Astrocyte of the spinal cord (primary cell): ENCODE results near the gene ACSF3.

Source experiments
- DNase-seq: peaks from one replicate; pipeline ENCODE4 v3.0.0; 2011; ENCODE audit warnings: low read depth, low spot score
- H3K4me3 ChIP-seq: 2 replicates; pipeline ENCODE4 v1.5.1; 2011; ENCODE audit warnings: low read depth, mild to moderate bottlenecking, low read length, moderate library complexity
- in situ Hi-C: cut with HindIII; loops from 2 replicates; pipeline ENCODE4 v1.10.0; 2017; ENCODE audit warnings: low sequenced_read_pairs
- TF ChIP-seq, protein P1 (sequence below): IDR thresholded peaks from 2 replicates; pipeline ENCODE4 v1.5.1; 2012; ENCODE audit warnings: low read depth, mild to moderate bottlenecking, low read length, inconsistent platforms

ACSF3 gene

DNA sequence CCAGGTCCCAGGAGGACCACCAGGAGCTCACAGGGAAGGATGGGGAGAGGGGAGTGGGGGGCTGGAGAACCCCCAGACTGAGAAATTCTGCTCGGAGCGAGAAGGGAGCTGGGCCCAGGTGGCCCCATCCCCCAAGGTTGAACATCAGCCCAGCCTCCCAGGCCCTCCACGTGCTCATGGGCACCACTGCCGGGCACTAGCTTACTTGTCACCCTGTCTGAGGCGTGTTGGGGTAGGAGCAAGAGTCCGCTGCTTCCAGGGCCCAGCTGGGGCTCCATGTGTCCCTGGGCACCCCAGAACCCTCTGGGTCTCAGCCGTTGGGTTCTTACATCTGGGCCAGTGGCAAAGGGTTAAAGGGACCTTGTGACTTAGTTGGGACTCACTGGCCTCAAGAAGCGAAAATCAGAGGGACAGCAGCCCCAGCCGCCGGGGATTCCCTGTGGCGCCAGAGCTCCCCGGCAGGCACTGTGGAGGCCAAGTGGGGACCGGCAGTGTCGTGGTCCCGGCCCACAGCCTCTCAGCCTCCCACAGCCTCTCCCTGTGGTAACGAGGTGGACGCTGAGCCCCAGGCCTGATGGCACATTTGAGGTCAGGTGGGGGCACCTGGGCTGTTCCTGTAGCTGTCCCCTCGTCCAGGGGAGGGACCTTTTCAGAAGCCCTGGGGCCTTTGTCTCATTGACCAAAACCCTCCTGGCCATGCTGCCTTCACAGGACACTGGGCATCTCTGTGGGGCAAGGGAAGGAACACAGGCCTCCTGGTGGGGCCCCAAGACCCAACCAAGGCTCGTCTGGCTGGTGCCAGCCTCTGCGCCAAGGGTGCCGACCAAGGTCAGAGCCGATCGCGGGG is 44.2 kb downstream of the ACSF3 start:
- no peak for DNase-seq
- TF ChIP-seq, protein P1, sequence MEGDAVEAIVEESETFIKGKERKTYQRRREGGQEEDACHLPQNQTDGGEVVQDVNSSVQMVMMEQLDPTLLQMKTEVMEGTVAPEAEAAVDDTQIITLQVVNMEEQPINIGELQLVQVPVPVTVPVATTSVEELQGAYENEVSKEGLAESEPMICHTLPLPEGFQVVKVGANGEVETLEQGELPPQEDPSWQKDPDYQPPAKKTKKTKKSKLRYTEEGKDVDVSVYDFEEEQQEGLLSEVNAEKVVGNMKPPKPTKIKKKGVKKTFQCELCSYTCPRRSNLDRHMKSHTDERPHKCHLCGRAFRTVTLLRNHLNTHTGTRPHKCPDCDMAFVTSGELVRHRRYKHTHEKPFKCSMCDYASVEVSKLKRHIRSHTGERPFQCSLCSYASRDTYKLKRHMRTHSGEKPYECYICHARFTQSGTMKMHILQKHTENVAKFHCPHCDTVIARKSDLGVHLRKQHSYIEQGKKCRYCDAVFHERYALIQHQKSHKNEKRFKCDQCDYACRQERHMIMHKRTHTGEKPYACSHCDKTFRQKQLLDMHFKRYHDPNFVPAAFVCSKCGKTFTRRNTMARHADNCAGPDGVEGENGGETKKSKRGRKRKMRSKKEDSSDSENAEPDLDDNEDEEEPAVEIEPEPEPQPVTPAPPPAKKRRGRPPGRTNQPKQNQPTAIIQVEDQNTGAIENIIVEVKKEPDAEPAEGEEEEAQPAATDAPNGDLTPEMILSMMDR: no peak
- in situ Hi-C loops: no loop called here
- H3K4me3 ChIP-seq: no peak overlapping the region

DNA sequence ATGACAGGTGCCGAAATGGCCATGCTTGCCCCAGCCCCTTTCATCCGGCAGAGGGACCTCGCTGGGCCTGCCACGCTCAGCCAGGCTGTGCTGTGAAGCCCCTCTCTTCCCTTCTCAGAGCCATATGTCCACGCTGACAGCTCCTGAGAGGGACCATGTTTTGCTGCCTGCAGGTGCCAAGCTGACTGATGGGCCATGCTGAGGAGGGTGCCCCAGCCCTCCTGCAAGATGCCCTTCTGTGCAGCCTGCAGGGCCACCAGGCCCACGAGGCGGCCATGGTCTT is 44.8 kb downstream of the ACSF3 start:
- TF ChIP-seq, protein P1: no peak
- in situ Hi-C loops: no loop called here
- DNase-seq: no peak
- H3K4me3 ChIP-seq: no peak overlapping the region

DNA sequence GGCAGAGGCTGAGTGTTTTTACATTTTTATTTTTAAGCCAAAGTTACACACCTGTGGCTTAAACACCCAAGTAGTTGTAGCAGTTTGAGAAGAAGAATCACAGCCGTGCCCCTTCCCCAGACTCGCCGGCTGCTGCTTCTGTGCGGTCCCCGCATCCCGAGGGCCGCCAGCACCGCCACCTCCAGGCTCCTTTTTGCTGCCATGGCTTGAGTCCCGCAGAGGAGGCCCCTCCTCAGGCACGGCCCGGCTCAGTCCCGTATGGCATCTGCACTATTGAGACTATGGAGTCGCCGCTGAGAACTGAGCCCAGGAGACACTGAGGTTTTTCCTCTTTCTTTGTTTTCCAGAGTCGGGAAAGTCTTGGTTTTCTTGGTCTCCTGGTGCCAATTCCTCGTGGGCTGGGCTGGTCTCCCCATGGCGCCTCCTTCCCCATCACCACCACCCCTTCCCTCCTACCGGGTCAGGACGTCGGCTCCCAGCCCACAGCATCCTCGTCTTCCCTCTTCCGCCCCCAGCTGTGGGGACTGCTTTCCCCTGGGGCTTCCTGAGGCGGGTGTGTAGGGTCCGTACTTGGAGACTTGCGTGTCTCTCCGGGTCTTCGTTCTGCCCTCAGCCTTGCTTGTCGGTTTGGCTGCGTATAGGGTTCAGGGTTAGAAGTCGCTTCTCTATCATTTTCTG is 45.3 kb downstream of the ACSF3 start:
- TF ChIP-seq, protein P1: no peak

DNA sequence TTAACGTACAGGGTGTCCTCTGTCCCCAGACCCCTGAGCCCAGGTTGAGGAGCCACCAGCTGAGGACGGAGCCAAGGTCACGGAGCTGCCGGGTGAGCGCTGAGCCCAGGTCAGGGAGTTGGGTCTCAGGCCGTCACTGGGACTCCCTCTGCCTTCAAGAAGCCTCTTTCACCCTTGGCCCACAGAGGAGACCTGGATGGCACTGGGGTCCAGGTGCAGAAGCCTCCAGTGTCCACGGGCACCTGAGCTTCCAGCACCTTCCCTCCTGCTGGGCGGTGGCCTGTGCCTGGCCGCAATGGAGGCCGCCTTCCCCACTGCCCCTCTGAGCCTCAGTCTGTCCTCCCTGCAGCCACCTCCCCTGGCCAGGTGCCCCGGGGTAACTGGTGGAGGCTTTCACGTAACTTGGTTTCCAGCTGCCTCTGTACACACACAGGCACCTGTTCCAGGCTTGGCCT is 46.3 kb downstream of the ACSF3 start:
- in situ Hi-C loops: no loop called here
- H3K4me3 ChIP-seq: no peak overlapping the region
- TF ChIP-seq, protein P1: no peak
- no peak for DNase-seq

More for the DNA sequence above, 45.3 kb downstream of the ACSF3 start:
- in situ Hi-C loops: no loop called here
- DNase-seq: no peak
- no peak overlapping the region for H3K4me3 ChIP-seq

DNA sequence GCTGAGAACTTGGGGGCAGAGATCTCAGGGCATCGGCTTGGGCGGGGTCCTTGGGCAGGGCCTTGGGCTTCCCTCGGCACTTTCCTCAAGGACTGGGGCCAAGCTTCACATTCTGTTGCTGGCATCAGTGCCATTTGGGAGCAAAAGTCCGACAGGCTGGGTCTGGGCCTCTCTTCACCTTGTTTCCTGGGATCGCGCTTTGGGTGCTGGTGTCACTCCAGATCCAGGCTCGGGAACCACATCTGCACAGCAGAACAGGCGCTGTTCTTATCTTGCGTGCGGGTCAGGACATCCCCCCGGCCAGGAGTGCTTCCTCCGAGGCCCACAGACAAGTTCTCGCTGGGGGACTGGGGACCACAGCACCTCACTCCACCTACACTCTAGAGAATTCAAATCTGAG is 46.7 kb downstream of the ACSF3 start:
- no peak for DNase-seq
- TF ChIP-seq, protein P1: no peak
- in situ Hi-C loops: no loop called here
- no peak overlapping the region for H3K4me3 ChIP-seq

DNA sequence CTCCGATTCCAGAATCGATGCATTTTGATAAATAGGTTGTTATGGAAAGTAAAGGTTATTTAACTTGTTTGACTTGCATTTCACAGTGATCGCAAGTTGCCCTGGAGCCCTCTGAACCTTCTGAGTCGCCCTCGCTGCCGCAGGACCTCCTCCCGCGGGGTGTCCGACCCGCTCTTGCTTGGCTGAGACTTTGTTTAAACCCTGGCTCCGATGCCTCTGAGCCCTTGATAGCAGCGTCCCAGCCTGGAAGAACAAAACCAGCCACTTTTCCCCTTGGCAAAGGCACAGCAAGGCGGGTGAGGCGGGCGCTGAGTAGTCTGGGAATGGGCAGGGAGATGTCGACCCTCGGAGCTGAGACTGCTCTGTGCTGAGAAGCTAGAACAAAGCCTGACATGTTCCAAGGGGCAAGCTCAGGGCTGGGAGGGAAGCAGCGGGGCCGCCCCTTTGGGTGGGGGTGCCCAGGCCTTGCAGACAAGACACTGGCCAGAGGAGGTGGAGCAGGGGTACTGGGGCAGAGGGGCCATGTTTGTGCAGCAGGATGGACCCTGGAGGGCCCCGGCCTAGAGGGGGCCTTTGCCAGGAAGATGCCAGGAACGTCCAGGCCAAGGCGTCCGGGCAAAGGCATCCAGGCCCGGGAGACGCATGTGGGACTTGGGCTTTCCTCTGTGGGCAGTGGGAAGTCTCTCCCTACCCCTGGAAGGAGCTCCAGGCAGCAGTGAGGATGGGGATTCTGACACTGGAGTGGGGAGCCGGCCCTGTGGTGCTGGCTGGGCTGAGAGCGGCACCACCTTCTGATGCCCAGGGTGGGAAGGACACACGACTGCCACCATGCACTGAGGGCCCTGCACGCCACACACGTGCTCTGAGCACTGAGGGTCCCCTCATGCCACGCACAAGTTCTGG is 47.6 kb downstream of the ACSF3 start:
- TF ChIP-seq, protein P1: no peak

More for the DNA sequence above, 47.6 kb downstream of the ACSF3 start:
- H3K4me3 ChIP-seq: no peak overlapping the region
- no peak for DNase-seq
- in situ Hi-C loops: no loop called here
